ENCODE measurements around the gene NSMCE4A.
"Not testable (repeated sequence)": the region's sequence is repeated elsewhere in the genome, so short reads cannot be mapped to it uniquely, and the experiment has no call there.

The NSMCE4A gene

DNA sequence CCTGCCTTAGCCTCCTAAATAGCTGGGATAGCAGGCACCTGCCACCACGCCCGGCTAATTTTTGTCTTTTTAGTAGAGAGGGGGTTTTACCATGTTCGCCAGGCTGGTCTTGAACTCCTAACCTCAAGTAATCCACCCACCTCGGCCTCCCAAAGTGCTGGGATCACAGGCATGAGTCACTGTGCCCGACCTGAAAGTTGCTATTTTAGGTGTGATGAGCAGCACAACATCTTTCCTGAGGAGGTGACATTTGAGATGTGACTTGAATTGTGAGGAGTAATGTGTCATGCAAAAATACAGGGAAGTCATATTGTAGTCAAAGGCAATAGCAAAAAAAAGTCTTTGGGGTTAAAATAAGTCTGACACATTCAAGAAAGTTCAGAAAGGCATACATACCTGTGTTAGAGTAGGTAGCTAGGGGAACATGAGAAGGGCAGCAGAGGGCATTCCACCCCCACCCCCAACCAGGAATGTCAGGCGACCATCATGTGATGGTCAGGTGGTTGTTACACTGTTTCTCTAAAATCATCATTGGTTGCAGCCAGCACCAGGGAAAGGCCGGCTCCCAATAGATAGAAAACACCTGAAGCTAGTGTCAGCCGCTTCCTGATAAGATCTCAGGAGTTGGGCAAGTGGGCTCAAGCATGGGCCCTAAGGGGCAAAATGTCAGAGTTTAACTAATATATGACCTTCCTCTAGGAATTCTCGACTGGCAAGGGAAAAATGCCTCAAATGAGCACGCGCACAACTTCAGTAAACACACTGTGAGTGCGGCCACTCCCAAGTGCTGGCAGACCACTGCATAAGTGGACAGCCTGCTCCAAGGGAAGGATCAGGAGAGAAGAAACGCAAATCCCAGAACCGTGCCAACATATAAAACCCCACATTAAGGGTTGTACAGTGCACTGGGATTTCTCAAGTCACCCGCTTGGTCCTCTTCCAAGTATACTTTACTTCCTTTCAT is 13.6 kb upstream of the NSMCE4A start, which contains the start of gene TACC2:
TSS of gene TACC2 (plus strand) at position 803 of the 964 bp plus-strand sequence. CDS start 32,819 bp downstream, outside the sequence.
- no peak for DNase-seq

DNA sequence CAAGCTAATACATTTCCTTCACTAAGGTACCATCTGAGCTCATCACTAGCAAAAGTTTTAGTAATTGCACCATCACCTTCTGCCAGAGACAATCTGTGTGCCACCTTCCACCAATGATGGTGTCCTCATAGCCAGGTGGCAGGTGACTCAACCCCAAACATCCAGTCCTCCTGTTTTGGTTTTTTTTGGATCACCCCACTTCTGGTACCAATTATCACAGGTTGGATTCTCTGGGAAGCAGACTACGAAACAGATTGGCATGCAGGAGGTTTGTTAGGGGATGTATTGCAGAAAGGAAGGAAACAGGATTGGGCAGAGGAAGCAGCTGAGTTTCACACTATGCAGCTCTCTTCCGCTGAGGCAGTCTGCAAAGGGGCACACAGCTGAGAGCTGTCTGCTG is 9.4 kb upstream of the NSMCE4A start:
- no peak for DNase-seq

DNA sequence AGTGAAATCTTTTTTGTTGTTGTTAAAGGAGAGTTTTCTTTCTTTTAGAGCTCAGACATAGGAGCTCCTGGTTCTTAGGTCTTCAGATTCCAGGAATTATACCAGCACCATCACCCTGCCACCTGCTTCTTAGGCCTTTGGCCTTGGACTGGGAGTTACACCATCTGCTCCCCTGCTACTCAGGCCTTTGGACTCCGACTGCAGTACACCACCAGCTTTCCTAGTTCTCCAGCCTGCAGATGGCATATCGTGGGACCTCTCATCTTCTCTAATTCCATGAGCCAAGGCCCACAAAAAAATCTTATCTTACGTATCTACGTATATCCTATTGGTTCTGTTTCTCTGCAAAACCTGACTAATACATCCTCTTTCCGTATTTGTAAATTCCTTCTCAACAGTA is 8.8 kb upstream of the NSMCE4A start:
- no peak for DNase-seq

DNA sequence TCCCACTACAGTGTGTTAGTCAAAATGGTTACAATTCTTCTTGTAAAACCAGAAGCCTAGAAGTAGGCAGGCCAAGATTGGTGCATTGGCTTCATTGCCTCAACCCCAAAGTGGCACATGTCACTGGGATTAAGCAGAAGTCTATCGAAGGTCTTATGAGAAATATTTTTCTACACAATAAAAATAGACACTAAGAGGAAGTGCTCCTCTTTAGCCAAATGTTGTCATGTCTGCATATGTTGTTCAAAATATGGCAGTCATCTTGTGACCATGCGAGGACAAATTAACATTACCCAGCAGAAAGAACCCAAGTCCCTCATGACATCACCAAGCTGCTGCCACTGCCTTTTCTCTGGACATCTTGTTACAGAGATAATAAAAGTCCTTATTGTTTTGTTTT is 6.3 kb upstream of the NSMCE4A start:
- DNase-seq: no peak

DNA sequence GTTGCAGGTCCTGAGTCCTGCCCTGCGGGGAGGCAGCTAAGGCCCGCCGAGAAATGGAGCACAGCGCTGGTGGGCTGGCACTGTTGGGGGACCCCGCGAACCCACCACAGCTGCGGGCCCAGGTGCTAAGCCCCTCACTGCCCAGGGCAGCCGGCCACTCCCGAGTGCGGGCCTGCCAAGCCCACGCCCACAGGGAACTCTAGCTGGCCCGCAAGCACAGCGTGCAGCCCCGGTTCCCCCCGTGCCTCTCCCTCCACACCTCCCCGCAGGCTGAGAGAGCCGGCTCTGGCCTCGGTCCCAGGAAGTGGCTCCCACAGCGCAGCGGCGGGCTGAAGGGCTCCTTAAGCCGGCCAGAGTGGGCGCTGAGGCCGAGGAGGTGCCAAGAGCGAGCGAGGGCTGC is 3.5 kb upstream of the NSMCE4A start:
- DNase-seq: no peak

DNA sequence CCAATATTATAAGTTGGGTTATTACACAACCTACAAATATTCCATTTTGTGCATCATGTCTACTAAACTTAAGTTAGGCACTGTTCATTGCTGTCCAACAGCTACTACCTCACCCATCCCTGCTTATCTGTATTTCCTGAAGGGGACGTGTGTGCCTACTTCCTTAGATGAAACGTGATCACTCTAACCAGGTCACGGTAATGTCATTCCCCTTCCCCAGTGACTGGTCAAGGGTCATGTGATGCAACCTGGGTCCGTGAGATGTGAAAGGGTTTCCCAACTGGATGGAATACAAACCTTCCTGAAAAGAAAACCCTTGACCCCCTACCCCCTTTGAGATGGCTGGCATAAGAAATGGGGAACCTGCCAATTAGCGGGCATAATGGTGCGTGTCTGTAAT is 1.6 kb upstream of the NSMCE4A start:
- DNase-seq: no peak

DNA sequence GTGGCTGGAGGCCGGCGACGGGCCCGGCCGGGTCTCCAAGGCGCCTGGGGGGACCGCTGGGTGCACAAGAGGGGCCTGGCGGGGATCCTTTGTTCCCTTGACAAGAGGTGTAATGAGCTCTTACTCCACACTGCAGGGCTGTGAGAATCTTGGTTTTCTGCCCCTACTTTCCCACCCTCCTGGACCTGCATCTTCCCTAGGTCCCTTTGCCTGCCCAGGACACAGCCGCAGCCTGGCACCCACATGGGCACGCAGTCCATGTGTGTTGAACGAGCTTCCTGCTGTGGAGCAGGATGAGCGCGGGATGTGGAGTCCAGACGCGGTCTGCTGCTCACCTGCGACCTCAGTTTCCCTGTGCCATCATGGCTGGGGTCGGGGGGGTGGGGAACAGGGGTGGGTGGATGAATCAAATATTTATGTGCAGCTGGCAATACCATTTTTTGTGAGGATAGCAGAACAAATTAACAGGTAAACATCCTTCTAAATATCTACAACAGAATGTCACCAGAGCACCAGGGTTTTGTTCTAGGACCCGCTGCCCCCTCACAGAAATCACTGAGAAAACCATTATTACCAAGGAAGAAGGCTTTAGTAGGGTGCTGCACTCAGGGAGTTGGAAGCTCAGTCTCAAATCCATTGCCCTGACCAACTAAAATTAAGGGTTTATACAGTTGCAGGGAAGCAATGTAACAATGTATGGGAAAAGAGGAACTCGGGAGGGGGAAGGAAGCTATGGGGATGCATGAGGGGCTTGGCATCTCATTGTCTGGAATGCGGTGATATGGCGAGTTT is 474 bp upstream of the NSMCE4A start:
- peak; percentile 79 for DNase-seq

DNA sequence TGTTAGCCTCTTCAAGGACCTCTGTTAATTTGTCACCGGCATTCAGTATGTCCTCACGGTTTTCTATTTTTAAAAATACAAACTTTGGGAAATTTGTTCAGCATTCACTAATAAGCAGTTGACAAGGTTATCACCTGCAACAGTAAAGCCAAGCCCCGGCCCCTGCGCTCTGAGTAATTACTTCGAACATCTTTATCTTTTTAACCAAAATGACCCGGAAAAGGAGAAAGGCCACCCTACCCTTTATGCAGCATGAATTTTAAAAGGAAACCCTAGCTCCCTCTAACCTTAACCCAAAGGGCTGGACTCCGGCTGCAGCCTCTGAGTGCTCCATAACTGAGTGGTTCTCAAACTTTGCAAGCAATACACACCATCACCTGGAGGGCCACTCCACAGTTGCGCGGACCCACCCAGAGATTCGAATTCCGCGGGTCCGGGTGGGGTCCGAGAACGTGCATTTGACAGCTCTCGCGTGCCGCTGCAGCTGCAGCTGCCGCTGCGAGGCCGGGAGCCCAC is 940 bp downstream of the NSMCE4A start:
- DNase-seq: no peak

DNA sequence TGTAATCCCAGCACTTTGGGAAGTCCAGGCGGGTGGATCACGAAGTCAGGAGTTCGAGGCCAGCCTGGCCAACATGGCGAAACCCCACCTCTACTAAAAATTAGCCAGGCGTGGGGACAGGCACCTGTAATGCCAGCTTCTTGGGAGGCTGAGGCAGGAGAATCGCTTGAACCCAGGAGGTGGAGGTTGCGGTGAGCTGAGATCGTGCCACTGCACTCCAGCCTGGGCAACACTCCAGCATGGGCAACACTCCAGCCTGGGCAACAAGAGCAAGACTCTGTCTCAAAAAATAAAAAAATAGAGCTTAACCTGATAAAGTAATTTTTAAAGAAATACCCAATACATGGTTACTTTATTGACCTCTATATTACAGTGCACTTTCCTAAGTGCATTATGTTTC is 5.9 kb downstream of the NSMCE4A start:
- DNase-seq: not testable (repeated sequence)

DNA sequence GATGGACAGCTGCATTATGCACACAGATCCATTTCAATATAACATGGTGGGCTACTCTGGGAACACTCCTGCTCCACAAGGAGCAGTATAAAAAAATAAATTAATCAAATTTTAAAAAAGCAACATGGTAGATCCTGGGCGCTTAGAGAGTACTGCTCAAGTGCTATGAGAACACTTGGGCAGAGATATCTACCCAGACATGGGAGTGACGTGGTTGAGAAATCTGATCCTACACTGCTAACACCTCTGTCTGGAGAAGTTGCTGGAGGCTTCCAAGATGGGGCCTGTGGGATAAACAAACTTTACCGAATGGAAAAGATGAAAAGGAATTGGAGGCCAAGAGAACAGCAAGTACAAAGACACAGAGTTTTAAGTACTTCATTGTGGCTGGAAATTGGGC is 9.0 kb downstream of the NSMCE4A start:
- DNase-seq: no peak

DNA sequence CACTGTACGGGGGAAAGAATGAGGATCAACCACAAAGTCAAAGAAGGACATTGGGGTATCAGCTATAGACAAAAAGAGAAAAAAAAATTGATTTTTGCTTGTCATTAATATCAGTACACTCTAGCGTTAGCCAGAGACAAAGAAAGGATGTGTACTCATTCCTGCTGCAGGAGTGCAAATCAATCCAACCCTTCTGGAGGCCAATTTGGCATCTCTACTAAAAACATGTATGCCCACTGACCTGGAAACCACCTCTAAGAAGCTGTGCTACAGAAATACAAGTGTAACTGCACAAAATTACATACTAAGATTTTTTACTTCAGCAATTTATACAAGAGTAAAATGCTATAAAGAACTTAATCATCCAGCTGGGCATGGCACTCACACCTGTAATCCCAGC is 13.6 kb downstream of the NSMCE4A start:
- DNase-seq: no peak

DNA sequence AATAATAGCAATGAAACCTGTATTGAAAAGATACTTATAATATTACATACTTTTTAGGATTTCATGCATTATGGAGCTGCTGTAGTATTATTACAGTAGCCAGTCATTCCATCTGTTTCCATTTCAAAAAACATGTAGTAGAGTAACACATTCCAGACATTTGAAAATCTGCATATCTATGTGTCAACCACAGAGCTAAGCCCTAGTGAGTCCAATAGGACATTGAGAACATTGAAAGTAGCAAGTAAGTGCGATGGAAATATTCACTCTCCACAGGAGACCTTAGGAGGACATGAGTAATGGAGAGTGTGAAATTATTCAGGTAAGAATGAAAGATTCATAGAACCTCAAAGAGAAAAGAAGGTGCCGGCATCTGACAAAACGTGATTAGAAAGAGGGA is 15.3 kb downstream of the NSMCE4A start:
- no peak for DNase-seq

DNA sequence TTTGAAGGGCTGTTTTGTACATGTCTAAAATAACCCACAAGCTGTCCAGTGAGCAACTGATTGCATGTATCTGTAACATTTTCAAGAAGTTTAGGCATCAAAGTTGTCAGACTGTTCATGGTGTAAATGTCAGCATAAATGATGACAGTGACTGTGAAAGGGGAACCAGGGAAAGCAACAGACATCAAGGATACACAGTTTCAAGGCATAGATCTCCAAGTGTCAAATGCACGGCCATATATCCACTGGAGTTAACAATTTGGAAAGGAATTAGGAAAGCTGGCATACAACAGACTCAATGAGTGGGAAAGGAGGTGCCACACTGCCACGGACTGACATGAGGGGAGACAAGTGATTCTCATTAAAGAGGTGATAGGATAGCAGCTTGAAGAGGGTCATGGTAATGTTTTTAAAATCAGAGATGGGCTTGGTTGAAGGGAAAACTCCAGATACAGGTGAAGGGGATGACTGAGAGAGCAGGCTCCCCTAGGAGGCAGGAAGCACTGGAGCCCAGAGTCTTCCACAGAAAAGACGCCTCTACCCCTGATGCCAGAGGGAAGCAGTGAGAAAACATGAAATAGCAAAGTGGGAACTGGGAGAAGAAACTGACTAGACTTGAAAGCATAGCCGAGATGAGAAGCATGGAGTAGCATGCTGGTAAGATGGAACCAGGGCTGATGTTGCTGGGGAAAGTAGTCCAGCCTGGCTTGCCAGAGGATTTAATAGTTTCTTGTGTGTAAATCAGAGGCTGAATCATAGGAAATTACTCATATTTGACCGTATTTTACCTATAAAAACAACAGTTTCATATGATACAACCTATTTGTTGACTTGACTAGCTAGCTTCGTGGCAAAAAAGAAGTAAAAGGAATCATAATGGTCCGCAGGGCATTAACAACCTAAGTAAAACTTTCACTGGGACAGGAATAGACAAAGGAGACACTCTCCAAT is 18.6 kb downstream of the NSMCE4A start:
- no peak for DNase-seq

DNA sequence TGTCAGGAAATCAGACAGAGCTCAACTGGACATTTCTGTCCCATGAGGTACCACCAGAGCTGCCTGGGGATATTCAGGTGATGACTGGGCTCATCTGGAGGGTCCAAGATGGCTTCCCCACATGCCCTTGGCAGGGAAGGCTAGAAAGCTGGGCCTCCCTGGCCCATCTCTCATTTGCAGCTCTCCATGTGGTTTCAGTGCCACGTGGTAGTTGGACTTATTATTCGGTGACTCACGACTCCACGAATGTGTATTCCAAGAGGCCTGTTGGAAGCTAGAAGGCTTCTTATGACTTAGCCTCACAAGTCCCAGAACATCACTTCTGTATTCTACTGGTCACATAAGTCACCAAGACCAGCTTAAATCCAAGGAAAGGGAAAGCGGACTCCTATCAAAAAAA is 22.8 kb downstream of the NSMCE4A start:
- DNase-seq: no peak

DNA sequence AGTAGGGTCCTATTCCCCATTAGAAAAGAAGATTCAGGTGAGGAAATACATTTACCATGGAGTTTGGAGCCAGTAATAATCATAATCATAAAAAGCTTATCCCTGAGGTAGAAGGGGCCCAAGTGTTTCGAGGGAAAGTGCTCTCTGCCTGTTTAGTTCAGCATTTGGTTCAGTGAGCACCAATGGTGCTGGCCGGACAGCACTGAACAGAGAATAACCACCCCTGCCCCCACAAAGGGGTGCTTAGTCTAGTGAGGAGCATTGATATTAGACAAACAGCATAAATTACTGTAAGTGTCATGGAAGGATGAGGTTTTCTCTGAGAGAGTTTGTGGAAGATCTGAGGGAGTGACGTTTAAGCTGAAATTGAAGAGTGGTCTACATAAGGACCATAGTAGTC is 25.6 kb downstream of the NSMCE4A start:
- no peak for DNase-seq

DNA sequence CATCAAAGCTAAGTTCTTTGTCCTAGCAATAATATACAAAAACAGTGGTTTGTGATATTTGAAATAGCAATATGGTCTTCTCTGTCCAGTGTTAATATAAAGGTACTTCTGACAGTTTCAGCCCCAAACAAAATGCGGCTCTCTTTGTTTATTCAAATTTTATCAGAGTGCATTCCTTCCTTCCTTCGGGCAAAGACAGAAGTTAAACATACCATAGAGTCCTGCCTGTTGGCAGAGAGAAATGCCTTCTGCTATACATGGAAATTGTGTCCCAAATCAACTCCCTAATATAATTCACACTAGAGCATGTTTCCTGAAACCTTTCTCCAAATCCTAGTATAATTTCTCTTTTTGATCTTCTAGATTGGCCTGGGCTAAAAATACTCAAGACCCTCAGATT is 26.0 kb downstream of the NSMCE4A start:
- DNase-seq: no peak

DNA sequence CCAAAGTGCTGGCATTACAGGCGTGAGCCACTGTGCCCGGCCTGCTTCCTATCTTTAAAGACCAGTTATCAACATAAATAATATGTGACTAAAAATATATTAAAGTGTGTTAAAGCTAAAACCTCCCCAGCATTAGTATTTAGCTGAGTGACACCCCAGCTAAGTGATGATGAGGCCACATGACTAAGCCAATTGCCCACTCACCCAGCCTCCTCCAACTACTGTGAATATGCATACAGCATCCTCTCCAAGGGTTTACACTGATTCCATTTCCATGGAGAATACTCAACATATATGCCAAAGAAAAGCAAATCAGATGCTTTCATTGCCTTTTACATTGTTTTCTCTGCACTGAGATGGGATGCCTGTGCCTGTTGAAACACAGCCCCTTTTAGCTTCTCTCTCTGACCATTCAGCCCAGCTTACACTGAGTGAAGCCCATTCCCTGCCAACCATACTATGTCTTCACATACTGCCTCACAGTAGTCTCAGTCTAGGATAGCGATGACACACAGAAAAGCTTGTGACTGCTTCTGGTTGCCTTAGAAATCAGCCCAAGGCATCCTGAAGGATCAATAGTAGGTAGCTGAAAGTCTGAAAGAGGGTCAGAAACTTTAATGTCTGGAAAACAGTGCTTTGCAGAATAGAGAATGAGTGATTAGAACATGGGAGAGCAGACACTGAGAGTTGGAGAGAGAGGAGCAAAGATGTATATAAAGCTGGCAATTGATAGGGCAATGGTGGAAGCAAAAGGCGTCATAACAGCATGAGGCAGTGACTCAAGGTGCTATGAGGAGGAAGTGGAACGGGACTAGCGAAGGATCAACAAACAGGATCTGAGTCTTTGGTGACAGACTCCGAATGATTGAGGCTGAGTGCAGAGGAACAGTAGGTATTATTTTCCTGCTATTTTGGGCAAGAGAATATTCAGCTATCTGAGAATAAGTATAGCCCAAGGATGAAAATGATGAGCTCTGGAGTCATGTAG is 27.4 kb downstream of the NSMCE4A start:
- DNase-seq: no peak

DNA sequence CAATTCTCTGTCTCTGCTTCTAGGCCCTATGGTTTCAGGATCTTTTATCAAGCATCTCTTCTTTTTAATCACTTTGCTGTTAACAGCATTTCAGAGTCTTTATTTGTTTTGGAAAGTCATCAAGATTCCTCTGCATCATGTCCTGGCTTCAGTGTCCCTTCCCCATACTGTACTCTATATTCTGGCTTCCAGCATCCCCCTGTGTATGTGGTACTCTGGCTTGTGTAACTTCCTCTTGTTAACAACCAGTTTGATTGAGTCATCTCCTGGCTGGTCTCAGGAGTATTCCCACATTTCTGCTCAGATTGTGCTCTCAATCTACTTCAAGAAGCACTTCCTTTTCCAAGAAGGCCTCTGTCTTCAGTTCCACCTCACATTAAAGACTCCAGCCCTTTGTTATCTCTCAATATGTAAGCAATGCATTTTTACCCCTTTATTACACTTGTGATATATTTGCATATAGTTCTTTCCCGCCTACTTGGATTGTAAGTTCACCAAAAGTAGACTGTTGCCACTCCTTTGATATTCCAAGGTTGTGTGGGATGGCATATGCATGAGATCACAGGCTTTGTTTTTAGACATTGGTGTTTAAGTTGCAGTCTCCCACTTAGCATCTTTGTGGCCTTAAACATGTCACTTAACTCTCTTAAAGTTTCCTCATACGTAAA is 32.1 kb downstream of the NSMCE4A start:
- DNase-seq: no peak

DNA sequence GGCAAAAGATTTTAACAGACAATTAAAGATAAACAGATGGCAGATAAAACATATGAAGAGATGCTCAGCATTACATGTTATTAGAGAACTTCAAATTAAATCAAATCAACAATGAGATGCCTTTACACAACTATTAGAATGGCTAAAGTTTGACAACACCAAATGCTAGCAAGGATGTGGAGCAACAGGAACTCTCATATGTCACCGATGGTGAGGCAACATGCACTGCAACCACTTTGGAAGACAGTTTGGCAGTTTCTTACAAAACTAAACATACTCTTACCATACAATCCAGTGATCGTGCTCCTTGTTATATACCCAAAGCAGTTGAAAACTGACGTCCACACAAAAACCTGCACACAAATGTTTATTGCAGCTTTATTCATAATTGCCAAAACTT is 33.5 kb downstream of the NSMCE4A start:
- no peak for DNase-seq

DNA sequence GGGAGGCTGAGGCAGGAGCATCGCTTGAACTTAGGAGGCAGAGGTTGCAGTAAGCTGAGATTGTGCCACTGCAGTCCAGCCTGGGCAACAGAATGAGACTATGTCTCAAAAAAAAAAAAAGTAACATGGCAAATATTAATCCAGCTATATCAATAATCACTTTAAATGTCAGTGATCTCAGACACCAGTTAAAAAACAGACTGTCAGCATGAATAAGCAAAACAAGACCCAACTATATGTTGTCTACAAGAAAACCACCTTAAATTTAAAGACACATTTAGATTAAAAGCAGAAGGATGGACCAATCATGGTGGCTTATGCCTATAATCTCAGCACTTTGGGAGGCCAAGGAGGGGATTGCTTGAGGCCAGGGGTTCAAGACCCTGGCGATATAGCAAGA is 38.7 kb downstream of the NSMCE4A start:
- DNase-seq: no peak

DNA sequence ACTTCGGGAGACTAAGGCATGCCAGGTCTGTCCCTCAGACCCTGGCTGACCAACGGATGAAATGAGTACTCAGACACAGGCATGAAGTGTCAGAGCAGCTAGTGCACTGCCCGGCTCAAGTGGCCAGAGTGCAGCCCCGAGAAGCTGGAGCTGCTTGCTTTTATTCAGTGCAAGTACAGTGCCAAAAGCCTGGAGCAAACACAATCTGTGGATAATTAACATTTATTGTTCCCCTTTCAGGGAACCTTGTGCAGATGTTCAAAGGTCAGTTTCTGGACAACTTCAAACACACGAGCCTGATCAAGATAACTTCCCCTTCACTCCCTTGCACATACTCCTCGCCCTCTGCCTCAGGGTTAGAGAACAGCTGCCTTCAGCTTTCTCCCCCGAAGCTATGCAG is 39.3 kb downstream of the NSMCE4A start:
- no peak for DNase-seq

Data from NCI-H1436 (cell line).